K562 (cell line): ENCODE results near the gene KLC3. TPM values are rescaled to one million over a fixed set of nuclear protein-coding genes. Genes with fewer than 3 reads are reported as not detected.

Experiments
- ATAC-seq: fragments of 200-7000 bp; cut with Tn5 transposase; 3 replicates; pipeline ENCODE4 v1.9.1; 2020; ENCODE audit warnings: moderate library complexity
- BruUV-seq: library from RNA; stranded (reverse); fragments of 400-500 nt; replicated peaks from 2 replicates; lab custom pipeline; 2021; lab: Mats Ljungman, UMichigan
- CTCF ChIA-PET: fragments of 300-600 bp; formaldehyde crosslinking; extraction: SDS; loops from one replicate; lab custom pipeline; 2021; ENCODE audit warnings: low intra/inter-chr PET ratio; lab: Yijun Ruan, JAX
- POLR2A ChIA-PET: fragments of 300-600, 350-650 bp; sonication (Branson Sonifier 250); formaldehyde crosslinking; extraction: SDS; loops from one replicate; lab custom pipeline; 2021; ENCODE audit warnings: antibody characterized with exemption, inconsistent platforms; lab: Yijun Ruan, JAX
- DNase-seq, 4 experiments: peaks; one replicate each; pipeline versions ENCODE4 v3.0.0 to v3.0.0-alpha.2; 2011 to 2018; ENCODE audit warnings: low spot score in 3 of 4, mixed read lengths in 3 of 4; ENCODE audit errors: extremely low read depth in 1 of 4
- FAIRE-seq: peaks from 2 replicates; lab custom pipeline; 2011; peaks lifted over from hg19 to GRCh38; lab: Jason Lieb, UNC
- H2AFZ ChIP-seq: 2 replicates; pipeline ENCODE4 v1.6.0; 2011; ENCODE audit warnings: low read depth, low read length, control low read depth, inconsistent platforms
- H3K27ac ChIP-seq: fragments of 200-600 bp; 3 replicates; pipeline ENCODE4 v1.8.0; 2011; ENCODE audit warnings: low read depth, mild to moderate bottlenecking, control low read depth, inconsistent platforms, low read length, moderate library complexity, mixed read lengths; ENCODE audit errors: extremely low read depth
- H3K27me3 ChIP-seq, 2 experiments: fragments of 300-600 bp in 1 of 2; 2 replicates in 1 of 2; 3 replicates in 1 of 2; pipeline versions ENCODE4 v1.6.0 to v1.8.0; 2011; ENCODE audit warnings: inconsistent platforms in 2 of 2, low read length in 2 of 2, mild to moderate bottlenecking in 1 of 2, mixed read lengths in 1 of 2, moderate library complexity in 1 of 2; ENCODE audit not compliant: control insufficient read depth in 2 of 2, insufficient read depth in 2 of 2
- H3K36me3 ChIP-seq: fragments of 300-600 bp; 3 replicates; pipeline ENCODE4 v1.8.0; 2011; ENCODE audit warnings: mild to moderate bottlenecking, low read length, inconsistent platforms; ENCODE audit not compliant: control insufficient read depth, insufficient read depth
- H3K4me1 ChIP-seq, 2 experiments: fragments of 200-600 bp in 1 of 2; replicated peaks in 1 of 2; 2 replicates in 1 of 2; 3 replicates in 1 of 2; pipeline versions ENCODE4 v1.5.1 to v1.8.0; 2011; ENCODE audit warnings: inconsistent platforms in 2 of 2, low read length in 2 of 2, mild to moderate bottlenecking in 1 of 2, mixed read lengths in 1 of 2, moderate library complexity in 1 of 2; ENCODE audit not compliant: control insufficient read depth in 2 of 2, insufficient read depth in 2 of 2
- H3K4me2 ChIP-seq: 2 replicates; pipeline ENCODE4 v1.6.1; 2011; ENCODE audit warnings: low read length, control low read depth, inconsistent platforms, mixed read lengths; ENCODE audit not compliant: insufficient read depth
- H3K4me3 ChIP-seq: fragments of 200-600 bp; sonication (generic), shearing (Covaris generic); 2 replicates; pipeline ENCODE4 v1.5.1; 2016; ENCODE audit warnings: control low read depth, inconsistent platforms
- H3K79me2 ChIP-seq: fragments of 200-600 bp; 3 replicates; pipeline ENCODE4 v1.8.0; 2011; ENCODE audit warnings: low read length, inconsistent platforms; ENCODE audit not compliant: control insufficient read depth, insufficient read depth
- H3K9ac ChIP-seq, 2 experiments: 2 replicates each; pipeline versions ENCODE4 v1.6.0 to v1.6.1; 2011; ENCODE audit warnings: low read depth in 2 of 2, low read length in 2 of 2, control low read depth in 1 of 2, inconsistent platforms in 1 of 2, mild to moderate bottlenecking in 1 of 2, mixed read lengths in 1 of 2; ENCODE audit not compliant: insufficient read depth in 1 of 2
- H3K9me1 ChIP-seq: one replicate; pipeline ENCODE4 v1.6.0; 2011; ENCODE audit warnings: inconsistent platforms, mild to moderate bottlenecking, low read length, moderate library complexity; ENCODE audit not compliant: control insufficient read depth, insufficient read depth
- H3K9me3 ChIP-seq: replicated peaks from 2 replicates; pipeline ENCODE4 v1.5.1; 2011; ENCODE audit warnings: low read depth, low read length, inconsistent platforms; ENCODE audit not compliant: control insufficient read depth, insufficient read depth
- H4K20me1 ChIP-seq: replicated peaks from 2 replicates; pipeline ENCODE4 v1.6.1; 2011; ENCODE audit warnings: low read length, inconsistent platforms, mixed read lengths; ENCODE audit not compliant: control insufficient read depth, insufficient read depth
- EZH2 ChIP-seq: IDR thresholded peaks from 2 replicates; pipeline ENCODE4 v1.6.1; 2012; ENCODE audit warnings: low read depth, mild to moderate bottlenecking, inconsistent platforms, low read length, borderline replicate concordance
- LEF1 ChIP-seq: fragments of 450-650 bp; IDR thresholded peaks from 2 replicates; pipeline ENCODE4 v1.6.1; 2016; ENCODE audit warnings: mild to moderate bottlenecking
- MAX ChIP-seq: sonication (generic); formaldehyde crosslinking; IDR thresholded peaks from 2 replicates; pipeline ENCODE4 v1.9.0; 2022; ENCODE audit warnings: mild to moderate bottlenecking, missing genetic modification reagents
- POLR2G ChIP-seq: fragments of 200-400 bp; formaldehyde crosslinking; IDR thresholded peaks from 2 replicates; pipeline ENCODE4 v1.6.1; 2017; ENCODE audit warnings: low read depth, mild to moderate bottlenecking, antibody characterized with exemption, low read length, moderate library complexity
- TEAD2 ChIP-seq: fragments of 450-650 bp; IDR thresholded peaks from 2 replicates; pipeline ENCODE4 v1.6.1; 2016; ENCODE audit warnings: missing genetic modification characterization, control low read depth, missing compliant biosample characterization
- ZBTB40 ChIP-seq, 2 experiments: fragments of 450-650 bp in 1 of 2; sonication (generic) in 1 of 2; formaldehyde crosslinking in 1 of 2; IDR thresholded peaks; 2 replicates each; pipeline versions ENCODE4 v1.7.1 to v1.9.0; 2016 to 2022; ENCODE audit warnings: inconsistent platforms in 1 of 2, mild to moderate bottlenecking in 1 of 2, missing genetic modification reagents in 1 of 2
- WGBS: fragments of 100-300 bp; shearing (Covaris generic); methylation state at CpG from one replicate; pipeline ENCODE4 v1.1.6; 2016; ENCODE audit warnings: low coverage, mixed read lengths; ENCODE audit not compliant: insufficient coverage; ENCODE audit errors: missing lambda C conversion rate; 5-methylcytosine and 5-hydroxymethylcytosine counted together
- in situ Hi-C: fragments of 300-500 bp; cut with MboI; formaldehyde crosslinking; loops from 4 replicates; pipeline ENCODE4 v1.15.0; 2018; ENCODE audit warnings: inconsistent platforms, mixed read lengths
- intact Hi-C: fragments of 100-400 bp; cut with micrococcal nuclease; formaldehyde crosslinking; loops from 2 replicates; pipeline ENCODE4 v1.14.2; 2022
- polyA plus RNA-seq, 8 experiments: library from polyadenylated mRNA; depleted of rRNA in 4 of 8; stranded (reverse) in 5 of 8; unstranded in 3 of 8; fragments of >200 nt; fragmentation: Nextera tagmentation in 2 of 8; fragmentation: Illumina TruSeq in 1 of 8; extraction: Ambion mirVana in 2 of 8; extraction: Trizol in 1 of 8; gene quantifications; 2 replicates each; pipeline versions ENCODE4 v1.2.1 to v1.2.3, GENCODE V29; 2011 to 2014; ENCODE audit warnings: inconsistent platforms in 1 of 8, missing spikeins in 1 of 8
- total RNA-seq, 7 experiments: library from RNA; depleted of rRNA in 6 of 7; stranded (reverse); fragments of >200 nt in 6 of 7; fragmentation: Illumina TruSeq in 2 of 7; extraction: Trizol in 2 of 7; gene quantifications; 2 replicates each; pipeline versions ENCODE4 v1.2.1 to v1.2.3, GENCODE V29; 2011 to 2021; ENCODE audit warnings: low replicate concordance in 1 of 7

Gene KLC3
- total and polyA plus RNA-seq, 9 of the 15 experiments (the other 6 are each of a cell fraction or from before 2014, with no cell fraction given) = 0.03 to 1.2 (median 0.59) TPM; not detected in 3

DNA sequence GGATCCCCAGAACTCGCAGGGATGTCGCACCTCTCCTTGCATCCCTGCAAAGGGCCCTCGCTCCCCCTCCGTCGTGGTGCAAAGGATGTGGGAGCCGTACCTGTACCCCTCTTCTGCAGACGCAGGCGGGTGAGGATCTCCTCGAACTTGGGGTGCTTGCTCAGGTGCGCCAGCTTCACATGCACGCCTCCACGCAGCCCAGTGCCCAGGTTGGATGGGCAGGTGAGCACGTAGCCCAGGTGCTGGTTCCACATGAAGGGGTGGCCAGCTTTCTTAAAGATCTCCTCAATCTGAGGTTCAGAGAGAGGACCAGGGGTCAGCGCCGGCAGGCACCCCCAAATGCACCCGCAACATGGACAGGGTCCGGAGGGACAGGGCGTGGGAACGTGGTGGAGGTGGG is 33.2 kb upstream of the KLC3 start:
- Histone ChIP-seq H3K4me1 (peaks cover 4 to 24% of the 10 kb centered on the region in 2 experiments; a peak in 4 of 5 replicates), H3K4me3 (no peak overlapping the region), H3K36me3 (no peaks in the 10 kb centered on the region), H3K9me3 (0 out of 2 replicates have a peak, but pooled peaks cover 2% of the 10 kb centered on the region), H3K27me3 (no peaks in the 10 kb centered on the region), H3K9me1 (no peaks in the 10 kb centered on the region), H2AFZ (no peak overlapping the region), H3K4me2 (no peak overlapping the region), H4K20me1 (no peaks in the 10 kb centered on the region), H3K79me2 (no peaks in the 10 kb centered on the region), H3K9ac (no peak overlapping the region; a peak in 1 of 4 replicates), H3K27ac (no peak overlapping the region)
- POLR2A ChIA-PET = interaction anchor here (1.4 kb wide), 1 partner anchor 14 kb away, joined by 3 read pairs; no protein-coding TSS in a partner anchor
- CTCF ChIA-PET = no interaction called here
- intact Hi-C loops (no loop called here), in situ Hi-C loops (no loop called here)
- DNase-seq (no peak), ATAC-seq (no peak), FAIRE-seq (no peak)
- no TSS peak for BruUV-seq
- 78% methylated on average over 19 of the region's 19 CpGs for WGBS
- TF ChIP-seq TEAD2 (no peak), EZH2 (no peak), ZBTB40 (IDR thresholded peaks at IDR 0.05) (no peak), ZBTB40 (CRISPR knock-in tag; IDR thresholded peaks at IDR 0.05) (0 out of 2 replicates have a peak, but pooled peaks have one; percentile 10), LEF1 (no peak), MAX (CRISPR knock-in tag) (no peak), POLR2G (peak; percentile 51; the same call in 1 of the 2 replicates)
